ENCODE results near the gene ATP8B4. TPM values are rescaled to one million over a fixed set of nuclear protein-coding genes. Genes with fewer than 3 reads are reported as not detected.

ATP8B4 gene
- total and polyA plus RNA-seq, 2 of the 8 experiments (the other 6 are each of a cell fraction or from before 2014, with no cell fraction given) = 0.17 to 0.24 TPM

GRCh38 chr15:49876401-49877038 lies 242.5 kb downstream of the ATP8B4 start:
- CTCF ChIA-PET (ENCODE audit: partially characterized antibody) = interaction anchor here (0.7 to 6.0 kb wide), 59 partner anchors 9 to 662 kb away, joined by 3 to 92 read pairs (median 5); no protein-coding TSS in a partner anchor
- TF ChIP-seq JUND (IDR thresholded peaks at IDR 0.05; ENCODE audit: low read length) (no peak), SIN3A (conservative IDR thresholded peaks at IDR 0.05 in 1 of 2, IDR thresholded peaks at IDR 0.05 in 1 of 2; ENCODE audit: low read depth in 1 of 2, low read length in 2 of 2) (peak in 1 of 2 experiments; percentile 79; a peak in 2 of 4 replicates), MAX (IDR thresholded peaks at IDR 0.05) (peak; percentile 66), RAD21 (IDR thresholded peaks at IDR 0.05 in 1 of 2, conservative IDR thresholded peaks at IDR 0.05 in 1 of 2; ENCODE audit: low read depth in 2 of 2, low read length in 2 of 2) (peak; percentile 98), CTBP2 (IDR thresholded peaks at IDR 0.05; ENCODE audit: borderline replicate concordance, insufficient read depth, insufficient read length, low read length) (no peak), CTCF (IDR thresholded peaks at IDR 0.05; ENCODE audit: control extremely low read depth in 1 of 3, insufficient read depth in 1 of 3, low read depth in 1 of 3, low read length in 3 of 3) (peak; percentile 52 to 94 (median 91)), POLR2AphosphoS5 (IDR thresholded peaks at IDR 0.05; ENCODE audit: low read depth, low read length) (no peak), E2F6 (IDR thresholded peaks at IDR 0.05) (peak; percentile 60; the same call in 1 of the 2 replicates)

More at GRCh38 chr15:49876401-49877038, 242.5 kb downstream of the ATP8B4 start:
- Histone ChIP-seq H3K18ac (ENCODE audit: extremely low read depth, low read length) (no peak overlapping the region), H3K9ac (replicated peaks in 1 of 4; ENCODE audit: extremely low read depth in 1 of 4, low read depth in 3 of 4, low read length in 3 of 4) (no peak overlapping the region), H2BK120ac (replicated peaks; ENCODE audit: low read depth, low read length) (no peak overlapping the region), H2BK15ac (ENCODE audit: low read length) (no peak overlapping the region), H2AK5ac (ENCODE audit: low read depth, low read length) (no peak overlapping the region), H3K14ac (ENCODE audit: insufficient read length) (no peak overlapping the region), H4K5ac (ENCODE audit: insufficient read length, low read depth, low read length) (no peak overlapping the region), H2BK12ac (ENCODE audit: low read depth, low read length) (no peak overlapping the region), H3K4ac (replicated peaks; ENCODE audit: insufficient read length, low read depth, low read length) (no peak overlapping the region), H4K91ac (replicated peaks; ENCODE audit: insufficient read length, low read length) (no peak overlapping the region), H4K8ac (ENCODE audit: extremely low read depth, insufficient read depth, low read length) (no peak overlapping the region), H3K79me2 (ENCODE audit: control insufficient read depth in 1 of 2, insufficient read depth in 2 of 2, low read length in 2 of 2) (no peaks in the 10 kb centered on the region), H2BK20ac (ENCODE audit: low read length) (0 out of 2 replicates have a peak overlapping the region, but pooled peaks have one; percentile 13), H3K36me3 (ENCODE audit: control insufficient read depth in 2 of 4, insufficient read depth in 4 of 4, low read length in 3 of 4) (no peaks in the 10 kb centered on the region), H3K79me1 (ENCODE audit: low read depth, low read length) (no peaks in the 10 kb centered on the region), H3K9me3 (ENCODE audit: insufficient read depth in 2 of 2, low read depth in 1 of 2, low read length in 1 of 2) (no peaks in the 10 kb centered on the region), H3K27ac (ENCODE audit: low read depth, low read length) (no peak overlapping the region), H3K4me1 (replicated peaks in 1 of 4; ENCODE audit: control insufficient read depth in 3 of 4, insufficient read depth in 4 of 4, low read length in 3 of 4) (peaks cover 0 to 5% (median 0%) of the 10 kb centered on the region in 4 experiments; a peak in 1 of 7 replicates), H2AFZ (ENCODE audit: low read length) (0 out of 2 replicates have a peak overlapping the region, but pooled peaks have one; percentile 40), H3K56ac (replicated peaks; ENCODE audit: insufficient read length, low read depth, low read length) (no peak overlapping the region), H3K4me2 (ENCODE audit: insufficient read depth in 1 of 2, low read depth in 2 of 2, low read length in 2 of 2) (no peak overlapping the region), H3K4me3 (ENCODE audit: extremely low read depth in 1 of 4, insufficient read depth in 2 of 4, low read depth in 3 of 4, low read length in 4 of 4) (no peak overlapping the region), H3K23me2 (ENCODE audit: low read depth, low read length) (no peaks in the 10 kb centered on the region), H4K20me1 (replicated peaks in 1 of 2; ENCODE audit: control insufficient read depth in 1 of 2, insufficient read depth in 2 of 2, low read length in 2 of 2) (no peaks in the 10 kb centered on the region), H3K27me3 (replicated peaks in 1 of 4; ENCODE audit: control insufficient read depth in 3 of 4, extremely low read depth in 1 of 4, insufficient read depth in 3 of 4, low read length in 3 of 4) (no peaks in the 10 kb centered on the region), H3K23ac (ENCODE audit: insufficient read length) (no peak overlapping the region), H2BK5ac (ENCODE audit: low read depth, low read length) (no peak overlapping the region)
- WGBS, 2 experiments (ENCODE audit: extremely low coverage in 1 of 2, insufficient coverage in 1 of 2, insufficient read length in 1 of 2, insufficient replicate concordance in 2 of 2, low coverage in 1 of 2, low lambda C conversion rate in 2 of 2, missing lambda C conversion rate in 1 of 2) = 82% methylated on average over 5 of the region's 5 CpGs; no CpG with 5 or more reads in 1 of the 2 experiments
- POLR2A ChIA-PET (ENCODE audit: partially characterized antibody) = no interaction called here
- DNase-seq (ENCODE audit: low read depth in 1 of 2, low spot score in 2 of 2) (peak; percentile 43 to 49), FAIRE-seq (peak; percentile 78)
